Pons (tissue), 1 donor: ENCODE data around the gene ADH7.

ENCODE experiments used
- DNase-seq: peaks from one replicate; pipeline ENCODE4 v3.0.0-alpha.2; 2016; ENCODE audit warnings: low spot score

ADH7 gene

GRCh38 chr4:99435154-99435553, at the start of gene ADH7:
Gene ADH7, minus strand, starts transcription at chr4:99435342. Its CDS starts 109 bp downstream, at chr4:99435233.
- DNase-seq: no peak

GRCh38 chr4:99483636-99484035, 48.5 kb upstream of the ADH7 start:
- no peak for DNase-seq

GRCh38 chr4:99473131-99473530, 38.0 kb upstream of the ADH7 start:
- DNase-seq: no peak

- DNase-seq: no peak
These were observed 36.8 kb upstream of the ADH7 start for GRCh38 chr4:99471896-99472295.

GRCh38 chr4:99471349-99471748, 36.2 kb upstream of the ADH7 start:
- no peak for DNase-seq

- DNase-seq: no peak
These were observed 33.7 kb upstream of the ADH7 start for GRCh38 chr4:99468889-99469288.

GRCh38 chr4:99467887-99468286, 32.7 kb upstream of the ADH7 start:
- peak; percentile 71 for DNase-seq

- no peak for DNase-seq
These were observed 28.4 kb upstream of the ADH7 start for GRCh38 chr4:99463566-99463965.

- peak; percentile 87 for DNase-seq
These were observed 27.8 kb upstream of the ADH7 start for GRCh38 chr4:99462875-99463464.

- no peak for DNase-seq
These were observed 26.7 kb upstream of the ADH7 start for GRCh38 chr4:99461623-99462401.

- DNase-seq: no peak
These were observed 24.5 kb upstream of the ADH7 start for GRCh38 chr4:99459546-99460042.

GRCh38 chr4:99458911-99459447, 23.8 kb upstream of the ADH7 start:
- DNase-seq: no peak

GRCh38 chr4:99457676-99458075, 22.5 kb upstream of the ADH7 start:
- no peak for DNase-seq

GRCh38 chr4:99457270-99457669, 22.1 kb upstream of the ADH7 start:
- no peak for DNase-seq

- DNase-seq: no peak
These were observed 12.4 kb upstream of the ADH7 start for GRCh38 chr4:99447513-99447912.

- DNase-seq: peak; percentile 26
These were observed 11.9 kb upstream of the ADH7 start for GRCh38 chr4:99447079-99447478.

GRCh38 chr4:99438405-99438780, 3.3 kb upstream of the ADH7 start:
- DNase-seq: no peak

- no peak for DNase-seq
These were observed 2.7 kb upstream of the ADH7 start for GRCh38 chr4:99437723-99438404.

GRCh38 chr4:99436976-99437722, 2.0 kb upstream of the ADH7 start:
- no peak for DNase-seq

- no peak for DNase-seq
These were observed 1.3 kb upstream of the ADH7 start for GRCh38 chr4:99436462-99436861.

- DNase-seq: no peak
These were observed 5.0 kb downstream of the ADH7 start for GRCh38 chr4:99430106-99430505.

GRCh38 chr4:99417125-99417524, 18.0 kb downstream of the ADH7 start:
- DNase-seq: no peak
